Activated naive CD4-positive, alpha-beta T cell treated with anti-CD3 and anti-CD28 coated beads for 36 hours (primary cell): Measurements from ENCODE around the gene STX4. TPM values are rescaled to one million over a fixed set of nuclear protein-coding genes. Genes with fewer than 3 reads are reported as not detected.

Source experiments
- CTCF ChIA-PET: fragments of 350-600 bp; sonication (Branson Sonifier 250); formaldehyde crosslinking; loops from one replicate; lab custom pipeline; 2021; ENCODE audit warnings: antibody characterized with exemption; lab: Charles Lee
- DNase-seq: peaks from one replicate; pipeline ENCODE4 v3.0.0-alpha.2; 2020
- H3K27ac Mint-ChIP-seq: one replicate; pipeline ENCODE4 v1.8.0; 2021; ENCODE audit warnings: mild to moderate bottlenecking, mixed read lengths
- H3K27me3 Mint-ChIP-seq: one replicate; pipeline ENCODE4 v1.8.0; 2021; ENCODE audit warnings: low read depth, mixed read lengths
- H3K36me3 Mint-ChIP-seq: one replicate; pipeline ENCODE4 v1.8.0; 2021; ENCODE audit warnings: low read depth, mixed read lengths
- H3K4me1 Mint-ChIP-seq: one replicate; pipeline ENCODE4 v1.8.0; 2021; ENCODE audit warnings: low read depth, mixed read lengths
- H3K4me3 Mint-ChIP-seq: one replicate; pipeline ENCODE4 v1.8.0; 2021; ENCODE audit warnings: mild to moderate bottlenecking, moderate library complexity, mixed read lengths
- H3K9me3 Mint-ChIP-seq: one replicate; pipeline ENCODE4 v1.8.0; 2021; ENCODE audit warnings: mixed read lengths
- intact Hi-C: fragments of 100-400 bp; cut with micrococcal nuclease; formaldehyde crosslinking; loops from one replicate; pipeline ENCODE4 v1.15.1; 2023
- total RNA-seq, 2 experiments: library from RNA; stranded (reverse); gene quantifications; one replicate each; pipeline ENCODE4 v1.2.3, GENCODE V29; 2021

Gene STX4
- total RNA-seq, 2 experiments from 2014 or later: 32.9 to 38.0 TPM

DNA sequence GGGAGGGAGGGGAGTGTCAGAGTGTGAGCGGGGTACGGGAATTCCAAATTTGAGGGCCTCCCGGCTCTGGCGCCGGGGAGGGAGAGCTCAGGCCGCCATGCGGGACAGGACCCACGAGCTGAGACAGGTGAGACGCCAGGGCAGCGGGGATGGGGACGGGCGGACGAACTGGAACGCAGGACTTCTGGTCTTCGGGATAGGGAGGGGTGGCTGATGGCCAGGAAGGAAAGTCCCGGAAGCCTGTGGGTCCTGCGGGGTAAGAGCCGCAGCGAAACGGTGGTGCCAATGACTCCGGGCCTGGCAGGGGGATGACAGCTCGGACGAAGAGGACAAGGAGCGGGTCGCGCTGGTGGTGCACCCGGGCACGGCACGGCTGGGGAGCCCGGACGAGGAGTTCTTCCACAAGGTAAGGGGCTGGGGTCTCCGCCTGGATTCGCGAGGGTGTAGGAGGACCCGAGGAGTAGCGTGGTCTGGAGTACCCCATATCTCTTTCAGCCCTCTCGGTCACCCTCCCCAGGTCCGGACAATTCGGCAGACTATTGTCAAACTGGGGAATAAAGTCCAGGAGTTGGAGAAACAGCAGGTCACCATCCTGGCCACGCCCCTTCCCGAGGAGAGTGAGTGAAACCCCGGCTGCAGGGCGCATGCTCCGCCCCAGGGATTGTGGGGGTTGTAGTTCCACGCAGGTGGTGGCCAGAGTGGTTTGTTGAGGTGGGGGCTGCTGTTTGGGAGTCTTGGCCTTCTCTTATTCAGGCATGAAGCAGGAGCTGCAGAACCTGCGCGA is 543 bp downstream of the STX4 start:
- Mint-ChIP-seq H3K27ac (peak overlapping the region; percentile 93), H3K4me1 (peaks cover 22% of the 10 kb centered on the region), H3K36me3 (peaks cover 13% of the 10 kb centered on the region), H3K27me3 (no peaks in the 10 kb centered on the region), H3K4me3 (peak overlapping the region; percentile 96), H3K9me3 (no peaks in the 10 kb centered on the region)
- intact Hi-C loops: loop anchor here (1.0 to 2.0 kb wide), 11 partner anchors 37 to 835 kb away; partner anchors contain the start of genes ARMC5, FBRS, FUS and KAT8
- CTCF ChIA-PET: interaction anchor here (0.5 to 0.6 kb wide), 2 partner anchors 49 to 951 kb away, joined by 3 to 4 read pairs; no protein-coding TSS in a partner anchor
- DNase-seq: peak; percentile 94

DNA sequence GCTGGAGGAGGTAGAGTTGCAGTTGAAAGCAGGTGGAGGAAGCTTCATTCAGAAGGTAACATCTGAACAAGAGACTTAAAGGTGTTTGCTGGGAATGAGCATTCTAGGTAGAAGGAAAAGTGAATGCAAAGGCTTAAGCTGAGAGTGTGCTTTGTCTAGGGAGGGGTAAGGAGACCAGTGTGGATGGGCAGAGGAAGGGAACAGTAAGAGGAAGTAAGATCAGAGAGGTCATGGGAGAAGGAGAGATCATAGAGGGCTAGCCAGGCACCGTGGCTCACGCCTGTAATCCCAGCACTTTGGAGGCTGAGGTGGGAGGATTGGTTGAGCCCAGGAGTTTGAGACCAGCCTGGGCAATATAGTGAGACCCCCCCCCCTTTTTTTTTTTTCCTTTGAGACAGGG is 3.3 kb downstream of the STX4 start:
- Mint-ChIP-seq H3K4me1 (peaks cover 22% of the 10 kb centered on the region), H3K9me3 (no peaks in the 10 kb centered on the region), H3K36me3 (peaks cover 15% of the 10 kb centered on the region), H3K27me3 (no peaks in the 10 kb centered on the region), H3K27ac (no peak overlapping the region), H3K4me3 (no peak overlapping the region)
- DNase-seq: no peak
- intact Hi-C loops: no loop called here
- CTCF ChIA-PET: no interaction called here

DNA sequence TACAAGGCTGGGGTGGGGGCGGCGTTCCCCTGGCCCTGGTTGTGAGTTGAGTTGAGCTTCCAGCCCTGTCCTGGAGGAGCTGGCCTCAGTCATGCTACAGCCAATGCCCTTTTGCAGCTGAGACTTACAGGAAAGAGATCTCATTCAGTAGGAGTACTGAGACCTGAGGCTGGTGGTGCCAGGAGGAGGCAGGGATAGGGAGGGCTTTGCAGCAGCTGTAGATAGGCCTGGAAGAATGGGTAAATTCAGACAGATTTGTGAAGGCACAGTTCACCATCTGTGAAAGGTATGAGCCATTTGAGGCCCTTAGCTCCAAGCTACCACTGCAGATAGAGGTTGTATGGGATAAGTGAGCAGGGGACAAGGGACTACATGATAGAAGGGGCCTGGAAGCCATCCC is 5.6 kb downstream of the STX4 start:
- intact Hi-C loops: no loop called here
- Mint-ChIP-seq H3K4me1 (peaks cover 15% of the 10 kb centered on the region), H3K27ac (no peak overlapping the region), H3K4me3 (no peak overlapping the region), H3K27me3 (no peaks in the 10 kb centered on the region), H3K36me3 (peaks cover 13% of the 10 kb centered on the region), H3K9me3 (no peaks in the 10 kb centered on the region)
- CTCF ChIA-PET: interaction anchor here (1.6 kb wide), 1 partner anchor 97 kb away, joined by 5 read pairs; no protein-coding TSS in a partner anchor
- DNase-seq: no peak

DNA sequence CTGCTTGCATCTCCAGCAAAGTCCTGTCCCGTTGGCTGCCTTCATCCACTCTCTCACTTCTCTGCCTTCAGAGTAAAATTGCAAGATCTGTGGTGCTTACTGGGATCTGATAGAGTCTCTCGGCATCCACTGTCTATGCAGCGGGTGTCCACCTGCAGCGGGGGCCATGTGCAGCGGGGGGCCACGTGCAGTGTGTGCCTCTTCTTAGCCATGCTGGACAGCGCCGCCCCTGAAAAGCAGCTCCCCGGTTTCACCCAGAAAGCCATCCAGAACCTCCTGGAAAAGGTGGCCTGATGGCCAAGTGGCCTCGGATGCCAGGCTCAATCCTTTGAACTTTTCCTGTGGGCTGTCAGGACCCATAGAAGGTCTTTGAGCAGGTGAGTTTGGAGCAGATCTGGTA is 9.5 kb downstream of the STX4 start:
- DNase-seq: no peak
- Mint-ChIP-seq H3K9me3 (no peaks in the 10 kb centered on the region), H3K36me3 (peaks cover 8% of the 10 kb centered on the region), H3K27me3 (no peaks in the 10 kb centered on the region), H3K4me3 (no peak overlapping the region), H3K4me1 (no peaks in the 10 kb centered on the region), H3K27ac (no peak overlapping the region)
- intact Hi-C loops: no loop called here
- CTCF ChIA-PET: no interaction called here

DNA sequence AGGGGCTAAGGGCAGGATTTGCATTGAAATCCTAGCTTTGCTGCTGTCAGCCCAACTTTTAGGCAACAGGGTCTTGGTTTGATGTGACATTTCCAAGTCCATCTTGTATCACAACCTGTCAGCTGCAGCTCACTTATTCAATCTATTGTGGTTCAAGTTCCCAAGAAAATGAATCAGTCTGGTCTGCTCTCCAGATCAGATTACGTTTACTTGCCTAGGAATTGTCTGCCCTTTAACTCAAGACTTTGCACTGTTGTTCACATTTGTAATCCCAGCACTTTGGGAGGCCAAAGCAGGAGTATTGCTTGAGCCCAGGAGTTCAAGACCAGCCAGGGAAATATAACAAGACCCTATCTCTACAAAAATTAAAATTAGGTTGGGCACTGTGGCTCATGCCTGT is 10.0 kb downstream of the STX4 start:
- intact Hi-C loops: no loop called here
- H3K4me1 Mint-ChIP-seq: no peaks in the 10 kb centered on the region

DNA sequence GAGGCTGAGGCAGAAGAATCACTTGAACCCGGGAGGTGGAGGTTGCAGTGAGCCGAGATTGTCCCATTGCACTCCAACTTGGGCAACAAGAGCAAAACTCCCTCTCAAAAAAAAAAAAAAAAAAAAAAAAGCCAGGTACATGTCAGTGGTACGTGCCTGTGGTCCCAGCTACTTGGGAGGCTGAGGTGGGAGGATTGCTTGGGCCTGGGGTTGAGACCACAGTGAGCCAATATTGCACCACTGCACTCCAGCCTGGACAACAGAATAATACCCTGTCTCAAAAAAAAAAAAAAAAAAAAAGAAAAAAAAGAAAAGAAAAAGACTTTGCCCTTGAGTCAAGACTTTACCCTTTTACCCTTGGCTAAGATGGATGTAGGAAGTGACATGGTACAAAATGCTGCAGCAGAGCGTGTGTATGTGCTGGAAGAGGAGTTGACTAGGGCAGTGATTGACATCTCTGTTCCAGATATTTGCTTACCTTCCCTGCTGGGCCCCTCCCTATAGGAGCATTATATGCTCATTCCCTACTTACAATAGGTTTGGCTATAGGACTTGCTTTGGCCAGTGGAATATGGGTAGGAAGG is 10.6 kb downstream of the STX4 start:
- CTCF ChIA-PET: interaction anchor here (1.0 kb wide), 1 partner anchor 15 kb away, joined by 4 read pairs; no protein-coding TSS in a partner anchor
- no peak overlapping the region for H3K27ac Mint-ChIP-seq

More for the DNA sequence above, 10.0 kb downstream of the STX4 start:
- Mint-ChIP-seq H3K4me3 (no peak overlapping the region), H3K36me3 (peaks cover 8% of the 10 kb centered on the region), H3K9me3 (no peaks in the 10 kb centered on the region), H3K27ac (no peak overlapping the region), H3K27me3 (no peaks in the 10 kb centered on the region)
- CTCF ChIA-PET: interaction anchor here (1.0 kb wide), 1 partner anchor 15 kb away, joined by 4 read pairs; no protein-coding TSS in a partner anchor
- DNase-seq: no peak

DNA sequence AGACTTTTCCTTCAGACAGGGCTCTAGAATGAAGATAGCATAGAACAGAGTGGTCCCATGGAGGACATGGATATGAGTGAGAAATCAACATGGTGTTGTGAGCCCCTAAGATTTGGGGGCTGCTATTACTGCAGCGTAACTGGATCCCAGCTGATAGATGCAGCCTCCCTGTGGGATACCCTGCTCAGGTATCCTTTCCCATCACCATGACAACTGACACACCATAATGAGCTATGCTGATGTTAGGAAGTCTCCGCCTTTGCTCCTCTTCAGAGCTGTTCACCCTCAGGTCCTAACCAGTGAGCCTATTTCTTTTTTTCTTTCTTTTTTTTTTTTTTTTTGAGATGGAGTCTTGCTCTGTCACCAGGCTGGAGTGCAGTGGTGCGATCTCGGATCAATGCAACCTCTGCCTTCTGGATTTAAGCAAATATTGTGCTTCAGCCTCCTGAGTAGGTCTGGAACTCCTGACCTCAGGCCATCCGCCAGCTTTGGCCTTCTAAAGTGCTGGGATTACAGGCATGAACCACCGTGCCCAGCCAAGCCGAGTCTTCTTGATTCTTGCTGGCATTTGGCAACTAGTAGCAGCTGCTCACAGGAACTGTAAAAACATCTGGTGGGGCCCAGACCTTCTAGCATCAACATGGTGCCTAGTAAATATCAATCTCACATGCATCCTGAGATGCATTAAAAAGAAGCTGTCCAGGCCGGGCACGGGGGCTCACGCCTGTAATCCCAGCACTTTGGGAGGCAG is 17.1 kb downstream of the STX4 start:
- H3K9me3 Mint-ChIP-seq: no peaks in the 10 kb centered on the region
- CTCF ChIA-PET: no interaction called here
- intact Hi-C loops: no loop called here
- no peaks in the 10 kb centered on the region for H3K4me1 Mint-ChIP-seq
- no peaks in the 10 kb centered on the region for H3K36me3 Mint-ChIP-seq
- no peak overlapping the region for H3K4me3 Mint-ChIP-seq
- no peak for DNase-seq
- H3K27me3 Mint-ChIP-seq: peaks cover 2% of the 10 kb centered on the region
- no peak overlapping the region for H3K27ac Mint-ChIP-seq

More for the DNA sequence above, 10.6 kb downstream of the STX4 start:
- Mint-ChIP-seq H3K36me3 (peaks cover 3% of the 10 kb centered on the region), H3K4me3 (no peak overlapping the region), H3K27me3 (no peaks in the 10 kb centered on the region), H3K9me3 (no peaks in the 10 kb centered on the region), H3K4me1 (no peaks in the 10 kb centered on the region)
- DNase-seq: no peak
- intact Hi-C loops: no loop called here

DNA sequence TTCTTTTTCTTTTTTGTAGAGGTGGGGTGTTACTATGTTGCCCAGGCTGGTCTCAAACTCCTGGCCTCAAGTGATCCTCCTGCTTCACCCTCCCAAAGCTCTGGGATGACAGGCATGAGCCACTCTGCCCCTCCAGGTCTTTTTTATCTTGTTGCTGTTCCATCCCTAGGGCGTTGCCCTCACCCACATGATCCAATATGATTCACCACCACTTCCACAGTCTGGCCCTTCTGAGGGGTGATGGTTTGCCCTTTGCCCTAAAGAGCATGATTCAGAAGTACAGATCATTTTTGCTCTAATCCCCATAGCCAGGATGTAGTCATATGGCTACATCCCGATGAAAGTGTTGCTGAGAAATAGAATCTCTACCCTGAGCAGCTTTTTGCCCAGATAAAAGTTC is 18.8 kb downstream of the STX4 start:
- H3K27ac Mint-ChIP-seq: no peak overlapping the region
- H3K9me3 Mint-ChIP-seq: no peaks in the 10 kb centered on the region
- CTCF ChIA-PET: no interaction called here
- H3K27me3 Mint-ChIP-seq: peaks cover 2% of the 10 kb centered on the region
- no peaks in the 10 kb centered on the region for H3K4me1 Mint-ChIP-seq
- intact Hi-C loops: no loop called here
- no peak for DNase-seq
- H3K4me3 Mint-ChIP-seq: no peak overlapping the region
- no peaks in the 10 kb centered on the region for H3K36me3 Mint-ChIP-seq

DNA sequence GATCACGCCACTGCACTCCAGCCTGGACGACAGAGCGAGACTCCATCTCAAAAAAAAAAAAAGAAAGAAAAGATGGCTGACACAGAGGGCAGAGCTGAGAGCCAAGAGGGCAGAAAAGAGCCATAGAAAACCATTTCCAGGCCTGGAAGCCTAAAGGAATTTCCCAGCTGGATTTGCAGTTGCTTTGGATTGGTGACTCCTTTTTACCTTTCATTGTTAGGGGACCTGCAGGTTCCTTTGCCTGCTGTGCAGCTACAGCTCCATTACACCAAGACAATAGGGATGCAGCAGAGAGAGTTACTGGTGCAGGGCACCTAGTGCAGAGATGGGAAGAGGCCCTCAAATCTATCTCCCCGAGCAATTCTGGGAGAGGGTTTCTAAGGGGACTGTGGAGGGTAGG is 22.3 kb downstream of the STX4 start:
- Mint-ChIP-seq H3K4me3 (no peak overlapping the region), H3K9me3 (no peaks in the 10 kb centered on the region), H3K4me1 (no peaks in the 10 kb centered on the region), H3K27me3 (peaks cover 2% of the 10 kb centered on the region), H3K36me3 (peaks cover 5% of the 10 kb centered on the region), H3K27ac (no peak overlapping the region)
- CTCF ChIA-PET: no interaction called here
- intact Hi-C loops: no loop called here
- DNase-seq: no peak

DNA sequence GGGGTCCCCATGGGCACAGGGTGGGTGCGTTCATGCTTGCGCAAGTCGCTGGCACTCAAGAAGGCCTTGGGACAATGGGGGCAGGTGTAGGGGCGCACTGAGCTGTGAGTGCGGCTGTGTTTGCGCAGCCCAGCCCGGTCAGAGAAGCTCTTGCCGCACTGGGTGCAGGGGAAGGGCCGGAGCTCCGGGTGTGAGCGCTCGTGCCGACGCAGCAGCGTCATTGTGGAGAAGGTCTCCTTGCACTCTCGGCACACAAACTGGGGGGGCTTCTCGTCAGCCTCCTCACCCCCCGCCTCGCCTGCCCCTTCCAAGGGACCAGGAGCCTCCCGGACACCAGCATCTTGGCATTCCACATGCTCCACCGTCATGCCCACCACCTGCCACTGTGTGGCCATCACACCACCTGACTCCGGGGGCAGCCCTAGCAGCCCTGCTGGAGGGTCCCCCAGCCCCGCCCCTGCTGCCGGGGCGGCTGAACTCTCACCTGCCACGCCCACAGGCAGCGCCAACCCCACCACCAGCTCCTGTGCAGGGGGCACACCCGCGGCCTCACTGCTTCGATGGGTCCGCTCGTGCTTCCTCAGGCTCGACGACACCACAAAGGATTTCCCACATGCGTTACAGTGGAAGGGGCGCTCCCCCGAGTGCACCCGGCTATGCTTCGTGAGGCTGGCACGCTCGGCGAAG is 27.9 kb downstream of the STX4 start:
- intact Hi-C loops: no loop called here
- Mint-ChIP-seq H3K36me3 (peaks cover 19% of the 10 kb centered on the region), H3K4me3 (no peak overlapping the region), H3K9me3 (no peaks in the 10 kb centered on the region), H3K27ac (no peak overlapping the region), H3K4me1 (peaks cover 31% of the 10 kb centered on the region), H3K27me3 (no peaks in the 10 kb centered on the region)
- CTCF ChIA-PET: no interaction called here
- no peak for DNase-seq

DNA sequence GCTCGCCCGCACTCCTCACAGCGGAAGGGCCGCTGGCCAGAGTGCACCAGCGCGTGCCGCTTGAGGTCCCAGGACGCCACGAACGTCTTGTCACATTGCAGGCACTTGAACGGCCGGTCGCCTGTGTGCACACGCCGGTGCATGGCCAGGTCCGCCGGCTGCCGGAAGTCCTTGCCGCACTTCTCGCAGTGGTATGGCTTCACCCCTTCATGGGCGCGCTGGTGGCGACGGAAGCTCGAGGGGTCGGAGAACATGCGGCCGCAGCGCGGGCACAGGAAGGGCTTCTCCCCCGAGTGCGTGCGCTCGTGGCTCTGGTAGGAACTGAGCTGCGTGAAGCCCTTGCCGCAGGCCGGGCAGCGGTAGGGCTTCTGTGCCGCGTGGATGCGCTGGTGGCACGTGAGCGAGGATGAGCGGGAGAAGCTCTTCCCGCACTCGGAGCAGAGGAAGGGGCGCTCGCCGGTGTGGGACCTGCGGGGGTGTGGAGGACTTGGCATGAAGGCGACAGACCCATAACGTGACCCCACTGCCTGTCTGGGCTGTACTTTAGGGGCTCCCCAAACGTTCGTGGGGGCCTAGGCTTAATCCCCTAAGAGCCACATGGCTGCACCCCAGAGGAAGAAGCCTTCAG is 28.6 kb downstream of the STX4 start:
- CTCF ChIA-PET: no interaction called here
- no peaks in the 10 kb centered on the region for H3K27me3 Mint-ChIP-seq
- intact Hi-C loops: no loop called here
- H3K4me3 Mint-ChIP-seq: no peak overlapping the region
- H3K27ac Mint-ChIP-seq: no peak overlapping the region
- no peak for DNase-seq
- peaks cover 32% of the 10 kb centered on the region for H3K4me1 Mint-ChIP-seq
- peaks cover 19% of the 10 kb centered on the region for H3K36me3 Mint-ChIP-seq
- H3K9me3 Mint-ChIP-seq: no peaks in the 10 kb centered on the region
